Right lobe of liver (tissue), 6 donors: ENCODE measurements around the gene GNPAT. TPM values are rescaled to one million over a fixed set of nuclear protein-coding genes. Genes with fewer than 3 reads are reported as not detected.

Experiments
- ATAC-seq, 4 donors: fragments of 200-7000 bp; cut with Tn5 transposase; one replicate each; pipeline ENCODE4 v1.9.1; 2020; ENCODE audit warnings: mild to moderate bottlenecking in 4 of 4, moderate library complexity in 4 of 4
- DNase-seq, 3 donors: peaks; one replicate each; pipeline ENCODE4 v3.0.0-alpha.2; 2020
- H3K27ac ChIP-seq, 3 donors: fragments of 200-600 bp; one replicate each; pipeline ENCODE4 v1.8.0; 2022
- H3K27me3 ChIP-seq, 2 donors: fragments of 200-600 bp; one replicate each; pipeline ENCODE4 v1.8.0; 2022
- H3K36me3 ChIP-seq, 4 donors: fragments of 200-600 bp; sonication (generic) in 1 of 4; one replicate each; pipeline versions ENCODE4 v1.5.1 to v1.8.0; 2017 to 2022; ENCODE audit warnings: control low read depth in 1 of 4
- H3K4me1 ChIP-seq, 4 donors: fragments of 200-600 bp; sonication (generic) in 1 of 4; one replicate each; pipeline versions ENCODE4 v1.5.1 to v1.8.0; 2017 to 2022; ENCODE audit warnings: control low read depth in 1 of 4
- H3K4me3 ChIP-seq, 3 donors: fragments of 200-600 bp; one replicate each; pipeline ENCODE4 v1.8.0; 2022
- H3K9me3 ChIP-seq, 4 donors: fragments of 200-600 bp; sonication (generic) in 1 of 4; one replicate each; pipeline versions ENCODE4 v1.5.1 to v1.8.0; 2017 to 2022; ENCODE audit warnings: control low read depth in 1 of 4
- CTCF ChIP-seq, 4 donors: fragments of 200-600 bp in 3 of 4; fragments of 450-650 bp in 1 of 4; IDR thresholded peaks; one replicate each; pipeline versions ENCODE4 v1.5.1 to v1.8.0; 2016 to 2022; ENCODE audit warnings: antibody characterized with exemption in 4 of 4, mild to moderate bottlenecking in 2 of 4
- POLR2A ChIP-seq: fragments of 450-650 bp; IDR thresholded peaks from one replicate; pipeline ENCODE4 v1.6.1; 2017; ENCODE audit warnings: antibody characterized with exemption, mild to moderate bottlenecking
- WGBS: methylation state at CpG from one replicate; pipeline ENCODE4 v1.1.6; 2018; ENCODE audit warnings: low coverage, low lambda C conversion rate; ENCODE audit not compliant: insufficient coverage; ENCODE audit errors: missing lambda C conversion rate; 5-methylcytosine and 5-hydroxymethylcytosine counted together
- intact Hi-C, 2 donors: fragments of 100-400 bp; cut with DNase I; formaldehyde crosslinking; loops; one replicate each; pipeline versions ENCODE4 v1.11.2 to v1.14.1; 2022
- total RNA-seq, 6 experiments: library from RNA; depleted of rRNA in 2 of 6; stranded (reverse); fragments of >200 nt in 2 of 6; fragmentation: NEBNext Ultra II Directional in 3 of 6; extraction: Animal tissue kit (Norgen Biotek cat#: 25700) in 3 of 6; gene quantifications; one replicate each; pipeline versions ENCODE4 v1.1.0 to v1.2.4, GENCODE V29; 2016 to 2023
- donor health status: DM: no; HTN: yes; CAD: no.
- donor health status: DM: no; HTN: no; CAD: no.
- donor health status: DM: no; HTN: no; CAD: no.
- donor health status: DM: no; HTN: yes; CAD: no.
- donor health status: DM: no; HTN: yes; CAD: no.

Gene GNPAT
- total RNA-seq, 6 experiments from 2014 or later = 18.5 to 24.3 (median 20.1) TPM

DNA sequence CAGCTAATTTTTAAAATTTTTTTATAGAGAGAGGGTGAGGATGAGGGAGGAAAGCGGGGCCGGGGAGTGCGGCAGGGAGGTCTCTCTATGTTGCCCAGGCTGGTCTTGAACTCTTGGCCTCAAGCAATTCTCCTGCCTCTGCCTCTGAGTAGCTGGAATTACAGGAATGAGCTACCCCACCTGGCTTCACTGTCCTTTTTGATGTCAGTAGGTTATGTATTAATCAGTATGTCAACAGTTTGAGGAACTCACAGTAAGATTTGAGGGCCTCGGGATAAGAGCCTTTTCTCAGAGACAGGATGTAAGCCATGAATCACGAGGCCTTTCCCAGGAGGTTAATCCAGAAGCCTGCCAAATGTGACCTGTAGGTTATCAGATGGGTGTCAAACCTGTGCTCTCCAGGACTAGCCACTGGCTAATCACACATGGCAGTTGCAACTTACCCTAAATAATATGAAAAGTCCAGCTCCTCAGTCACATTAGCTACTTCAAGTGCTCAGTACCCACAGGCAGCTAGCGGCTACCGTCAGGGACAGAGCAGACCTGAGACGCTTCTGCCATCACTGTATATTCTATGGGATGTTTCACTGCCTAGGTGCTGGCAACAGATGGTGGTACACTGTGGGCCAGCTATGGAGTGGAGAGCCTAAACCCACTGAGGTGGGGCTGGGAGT is 46.0 kb upstream of the GNPAT start:
- 58% methylated on average over 5 of the region's 8 CpGs for WGBS
- Histone ChIP-seq H3K27ac (no peak overlapping the region), H3K4me1 (no peaks in the 10 kb centered on the region), H3K9me3 (no peaks in the 10 kb centered on the region), H3K27me3 (no peaks in the 10 kb centered on the region), H3K36me3 (no peaks in the 10 kb centered on the region), H3K4me3 (no peak overlapping the region)
- no peak for TF ChIP-seq POLR2A
- TF ChIP-seq CTCF (IDR thresholded peaks at IDR 0.05) = no peak
- intact Hi-C loops = no loop called here
- DNase-seq (no peak), ATAC-seq (peak in 3 of 4 donors; percentile 20 to 91 (median 41))

DNA sequence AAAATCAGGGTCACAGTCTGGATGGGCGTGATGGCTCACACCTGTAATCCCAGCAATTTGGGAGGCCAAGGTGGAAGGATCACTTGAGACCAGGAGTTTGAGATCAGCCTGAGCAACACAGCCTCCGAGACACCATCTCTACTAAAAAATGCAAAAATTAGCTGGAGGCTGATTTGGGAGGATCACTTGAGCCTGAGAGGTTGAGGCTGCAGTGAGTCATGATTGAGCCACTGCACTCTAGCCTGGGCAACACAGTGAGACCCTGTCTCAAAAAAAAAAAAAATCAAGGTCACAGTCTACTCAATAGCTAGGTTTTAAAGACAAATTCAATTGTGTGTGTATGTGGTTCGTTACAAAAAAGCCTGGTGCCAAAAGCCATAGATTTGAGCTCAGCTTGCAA is 44.7 kb upstream of the GNPAT start:
- Histone ChIP-seq H3K4me3 (no peak overlapping the region), H3K27ac (no peak overlapping the region), H3K4me1 (no peaks in the 10 kb centered on the region), H3K36me3 (no peaks in the 10 kb centered on the region), H3K27me3 (no peaks in the 10 kb centered on the region), H3K9me3 (no peaks in the 10 kb centered on the region)
- DNase-seq (no peak), ATAC-seq (no peak)
- TF ChIP-seq CTCF (IDR thresholded peaks at IDR 0.05) (no peak), POLR2A (no peak)
- intact Hi-C loops = no loop called here
- WGBS = 77% methylated on average over 2 of the region's 3 CpGs

DNA sequence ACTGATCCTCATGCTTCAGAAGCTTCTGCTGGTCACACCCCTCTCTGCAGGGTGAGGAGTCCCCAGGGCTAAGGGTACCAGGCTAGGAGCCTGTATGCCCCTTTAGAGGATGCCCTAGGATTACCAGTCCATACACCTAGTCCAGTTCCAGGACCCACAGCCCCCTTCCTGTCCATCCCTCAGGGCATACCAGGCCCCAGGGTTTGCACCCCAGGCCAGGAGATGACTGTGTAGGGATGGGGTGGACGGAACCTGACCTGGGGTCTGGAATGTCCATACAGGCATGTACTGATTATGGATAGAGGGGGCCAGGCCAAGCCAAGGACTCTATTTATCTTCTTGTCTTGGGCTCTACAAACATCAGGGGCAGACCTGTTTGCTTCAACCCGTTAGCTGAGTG is 44.3 kb upstream of the GNPAT start:
- H3K4me1 ChIP-seq = no peaks in the 10 kb centered on the region
- TF ChIP-seq POLR2A (no peak), CTCF (IDR thresholded peaks at IDR 0.05) (no peak)
- no peak overlapping the region for H3K27ac ChIP-seq
- no peak for DNase-seq
- no peaks in the 10 kb centered on the region for H3K9me3 ChIP-seq
- H3K4me3 ChIP-seq = no peak overlapping the region
- H3K27me3 ChIP-seq = no peaks in the 10 kb centered on the region
- H3K36me3 ChIP-seq = no peaks in the 10 kb centered on the region
- WGBS = no CpG with 5 or more reads among the region's 2 CpGs
- peak in 1 of 4 donors; percentile 8 for ATAC-seq
- intact Hi-C loops = no loop called here

GRCh38 chr1:231199868-231200267 is 41.1 kb upstream of the GNPAT start:
- H3K27ac ChIP-seq = no peak overlapping the region

More at GRCh38 chr1:231199868-231200267, 41.1 kb upstream of the GNPAT start:
- Histone ChIP-seq H3K4me1 (no peaks in the 10 kb centered on the region), H3K27me3 (no peaks in the 10 kb centered on the region), H3K9me3 (no peaks in the 10 kb centered on the region), H3K4me3 (no peak overlapping the region), H3K36me3 (no peaks in the 10 kb centered on the region)
- TF ChIP-seq POLR2A = no peak
- no peak for TF ChIP-seq CTCF (IDR thresholded peaks at IDR 0.05)
- ATAC-seq (no peak), DNase-seq (no peak)
- 93% methylated on average over 7 of the region's 7 CpGs for WGBS
- intact Hi-C loops = loop anchor here in 1 of 2 donors (10.0 kb wide), 1 partner anchor 285 kb away; no protein-coding TSS in a partner anchor
